ENCODE data around the gene SP5.
"Not testable (repeated sequence)": the region's sequence is repeated elsewhere in the genome, so short reads cannot be mapped to it uniquely, and the experiment has no call there.

Gene SP5

DNA sequence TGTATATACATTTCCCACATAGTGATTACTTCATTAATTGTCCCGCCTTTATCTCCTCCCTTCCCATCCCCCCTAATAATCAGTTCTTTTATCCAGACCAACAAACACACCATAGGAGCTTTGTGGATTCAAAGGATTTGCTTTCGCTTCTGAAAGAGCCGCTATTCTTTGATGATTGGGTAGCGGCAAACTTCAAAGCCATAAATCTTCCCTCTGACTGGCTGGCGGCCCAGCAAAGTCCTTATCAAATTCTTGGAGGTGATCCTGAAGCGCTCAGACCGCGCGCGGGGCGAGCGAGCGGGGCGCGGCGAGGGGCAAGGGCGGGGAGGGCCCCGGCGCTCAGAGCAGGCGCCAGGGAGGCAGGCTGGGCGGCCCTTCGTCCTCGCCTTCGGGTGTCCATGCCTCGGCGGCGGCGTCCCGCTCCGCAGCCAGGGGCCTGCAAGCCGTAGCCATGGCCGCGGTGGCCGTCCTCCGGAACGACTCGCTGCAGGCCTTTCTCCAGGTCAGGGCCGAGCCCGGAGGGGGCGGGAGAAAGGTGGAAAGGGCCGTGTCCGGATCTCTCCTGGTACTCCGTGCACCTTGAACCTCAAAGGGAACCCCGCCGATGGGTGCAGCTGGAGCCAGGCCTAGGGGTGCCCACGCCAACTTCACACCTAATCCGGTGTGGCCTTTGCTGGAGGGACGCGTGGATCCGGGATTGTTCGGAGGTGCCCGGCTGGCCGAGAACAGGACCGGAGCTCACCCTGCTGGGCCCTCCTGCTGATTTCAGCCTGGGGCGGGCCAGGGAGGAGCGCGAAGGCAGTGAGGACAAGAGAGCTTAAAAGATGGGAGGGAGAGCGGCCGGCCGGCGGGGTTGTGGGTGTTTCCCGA lies at the start of gene SP5:
SP5 (plus strand) TSS at position 276 of the 870 bp plus-strand sequence; CDS start at position 452, 176 bp downstream.
- no peak for DNase-seq (ENCODE audit: low read depth in 2 of 2)

DNA sequence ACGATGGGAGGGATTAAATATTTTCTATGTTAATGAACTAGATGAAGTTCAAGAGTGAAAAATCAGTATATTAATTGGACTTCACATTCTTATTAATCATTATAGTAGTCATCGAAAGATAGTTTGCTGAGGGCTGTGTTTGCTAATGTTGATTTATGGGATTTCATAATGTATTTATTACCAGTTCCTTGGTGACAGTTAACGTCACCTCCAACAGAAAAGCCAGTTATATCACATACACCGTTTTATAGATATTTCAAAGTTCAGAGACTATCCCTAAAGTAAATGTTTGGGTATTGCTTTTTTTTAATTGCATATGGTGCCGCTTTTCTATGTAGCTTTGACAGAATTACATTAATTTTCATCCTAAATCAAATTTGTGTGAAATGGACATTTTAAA lies 49.4 kb upstream of the SP5 start:
- no peak for DNase-seq (ENCODE audit: low read depth in 2 of 2)

DNA sequence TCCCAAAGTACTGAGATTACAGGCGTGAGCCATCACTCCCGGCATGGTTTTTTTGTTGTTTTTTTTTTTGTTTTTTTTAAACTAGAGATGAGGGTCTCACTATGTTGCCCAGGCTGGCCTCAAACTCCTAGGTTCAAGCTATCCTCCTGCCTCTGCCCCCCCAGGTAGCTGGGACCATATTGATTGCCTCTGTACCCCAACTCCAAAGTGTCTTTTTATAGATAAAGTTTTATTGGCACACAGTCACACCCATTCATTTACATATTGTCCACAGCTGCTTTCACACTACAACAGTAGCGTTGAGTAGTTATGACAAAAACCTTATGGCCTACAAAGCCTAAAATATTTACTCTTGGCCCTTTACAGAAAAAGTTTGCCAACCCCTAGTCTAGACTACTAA lies 45.2 kb upstream of the SP5 start:
- no peak for DNase-seq (ENCODE audit: low read depth in 2 of 2)

DNA sequence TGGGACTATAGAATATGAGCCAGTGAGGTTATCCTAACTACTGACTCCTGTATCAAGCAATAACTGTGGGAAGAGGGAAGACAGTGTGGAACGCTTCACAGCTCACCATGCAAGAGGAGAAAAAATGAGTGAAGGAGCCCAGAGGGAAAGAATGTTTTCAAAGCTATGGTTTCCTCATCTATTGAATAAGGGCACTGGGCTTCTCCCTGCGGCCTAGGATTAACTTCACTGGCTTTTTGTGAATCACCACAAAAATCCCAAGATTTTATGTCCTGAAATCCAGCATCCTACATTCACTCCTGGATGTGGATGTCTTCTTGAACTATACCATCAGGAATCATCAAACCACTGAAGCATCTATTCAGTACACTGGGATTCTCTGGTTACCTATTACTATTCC lies 44.5 kb upstream of the SP5 start:
- DNase-seq (ENCODE audit: low read depth in 2 of 2): no peak

DNA sequence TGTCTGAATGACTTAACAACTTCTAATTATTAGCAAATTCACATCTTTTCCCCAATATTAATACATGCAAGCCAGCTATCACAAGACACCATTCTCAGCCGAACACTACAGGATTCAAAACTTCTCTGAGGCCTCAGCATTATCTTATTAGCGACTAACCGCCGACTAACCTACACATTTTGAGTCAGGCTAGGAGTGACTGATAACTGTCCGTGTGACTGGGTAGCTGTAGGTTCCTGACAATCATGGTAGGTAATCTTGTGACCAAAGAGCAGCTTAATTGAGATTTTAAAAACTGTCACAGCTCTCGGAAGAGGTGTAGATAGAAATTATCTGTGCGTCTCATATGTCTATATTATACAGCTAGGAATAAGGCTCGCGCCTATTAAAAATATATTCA lies 44.1 kb upstream of the SP5 start:
- DNase-seq (ENCODE audit: low read depth in 2 of 2): no peak

DNA sequence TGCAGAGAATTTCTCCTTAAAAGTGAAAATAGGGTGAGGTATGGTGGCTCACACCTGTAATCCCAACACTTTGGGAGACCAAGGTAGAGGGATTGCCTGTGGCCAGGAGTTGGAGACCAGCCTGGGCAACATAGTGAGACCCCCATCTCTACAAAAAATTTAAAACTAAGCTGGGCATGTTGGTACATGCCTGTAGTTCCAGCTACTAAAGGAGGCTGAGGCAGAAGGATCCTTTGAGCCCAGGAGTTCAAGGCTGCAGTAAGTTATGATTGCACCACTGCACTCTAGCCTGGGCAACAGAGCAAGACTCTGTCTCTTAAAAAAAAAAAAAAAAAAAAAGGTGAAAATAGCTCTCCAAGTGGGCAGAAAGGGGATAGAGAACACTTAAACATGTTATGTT lies 40.9 kb upstream of the SP5 start:
- DNase-seq (ENCODE audit: low read depth in 2 of 2): not testable (repeated sequence)

DNA sequence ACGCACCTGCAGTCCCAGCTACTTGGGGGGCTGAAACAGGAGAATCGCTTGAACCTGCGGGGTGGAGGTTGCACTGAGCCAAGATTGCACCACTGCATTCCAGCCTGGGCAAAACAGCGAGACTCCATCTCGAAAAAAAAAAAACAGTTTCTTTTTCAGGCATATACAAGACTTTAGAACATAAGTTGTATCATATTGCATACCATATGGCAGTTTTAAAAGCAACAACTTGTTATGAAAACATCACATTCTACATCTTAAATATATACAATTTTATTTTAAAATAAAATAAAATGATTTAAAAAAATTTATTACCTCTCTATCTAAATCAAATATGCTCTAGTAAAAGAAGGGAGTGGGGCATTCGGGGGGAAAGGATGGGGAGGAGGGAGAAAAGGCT lies 39.4 kb upstream of the SP5 start:
- no peak for DNase-seq (ENCODE audit: low read depth in 2 of 2)

DNA sequence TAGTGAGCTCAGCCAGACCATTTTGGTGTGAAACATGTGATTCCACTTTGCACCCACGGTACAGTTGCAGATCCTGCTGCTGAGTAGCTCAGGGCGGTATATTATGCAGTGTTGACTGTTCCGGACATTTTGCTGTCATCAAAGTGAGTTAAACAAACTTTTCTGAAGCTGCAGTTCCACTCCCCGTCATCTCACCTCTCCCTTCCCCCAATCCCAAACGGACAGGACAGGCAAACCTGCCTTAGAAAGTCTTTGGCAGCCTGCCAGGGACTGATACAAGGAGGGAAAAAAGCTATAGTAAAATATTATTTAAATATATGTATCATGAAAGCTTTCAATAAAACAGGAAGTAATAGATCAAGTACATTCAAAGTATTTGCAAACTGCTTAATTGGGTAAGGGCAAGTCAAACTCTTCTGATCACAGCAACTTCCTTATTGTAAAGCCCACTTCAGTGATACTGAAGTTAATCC lies 35.5 kb upstream of the SP5 start:
- no peak for DNase-seq (ENCODE audit: low read depth in 2 of 2)

DNA sequence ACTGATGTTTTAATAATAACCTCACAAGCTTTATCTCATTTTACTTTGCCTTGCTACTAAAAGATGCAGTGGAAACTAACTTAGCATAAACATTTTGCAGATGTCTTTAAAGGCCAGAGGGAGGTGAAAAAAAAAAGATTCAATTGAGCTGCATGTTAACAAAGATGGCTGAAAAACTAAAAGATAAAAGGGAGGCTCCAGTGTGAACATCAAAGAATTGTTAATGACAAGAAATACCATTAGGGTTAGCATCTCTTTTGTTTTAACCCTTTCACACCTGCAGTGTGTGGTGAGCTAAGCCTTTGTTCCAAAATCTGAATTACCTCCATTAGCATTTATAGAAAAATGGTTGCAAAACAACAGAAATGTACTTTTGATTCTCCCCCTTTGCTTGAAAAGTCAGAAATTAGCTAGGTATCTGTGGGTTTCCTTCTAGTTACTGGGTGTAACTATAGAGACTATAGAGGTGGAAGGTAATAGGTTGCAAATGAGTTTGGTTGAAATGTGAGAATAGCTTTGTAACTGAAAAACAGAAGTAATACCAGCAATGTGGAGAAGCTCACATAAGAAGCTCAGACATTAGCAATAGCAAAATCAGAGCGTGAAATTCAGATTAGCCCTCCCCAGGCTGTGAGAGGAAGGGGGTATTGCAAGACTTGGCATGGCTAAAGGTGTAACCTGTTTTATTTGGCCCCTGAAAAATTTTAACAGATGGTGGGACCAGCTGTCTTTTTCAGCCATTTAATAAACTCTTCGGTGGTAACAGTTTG lies 34.8 kb upstream of the SP5 start:
- no peak for DNase-seq (ENCODE audit: low read depth in 2 of 2)

DNA sequence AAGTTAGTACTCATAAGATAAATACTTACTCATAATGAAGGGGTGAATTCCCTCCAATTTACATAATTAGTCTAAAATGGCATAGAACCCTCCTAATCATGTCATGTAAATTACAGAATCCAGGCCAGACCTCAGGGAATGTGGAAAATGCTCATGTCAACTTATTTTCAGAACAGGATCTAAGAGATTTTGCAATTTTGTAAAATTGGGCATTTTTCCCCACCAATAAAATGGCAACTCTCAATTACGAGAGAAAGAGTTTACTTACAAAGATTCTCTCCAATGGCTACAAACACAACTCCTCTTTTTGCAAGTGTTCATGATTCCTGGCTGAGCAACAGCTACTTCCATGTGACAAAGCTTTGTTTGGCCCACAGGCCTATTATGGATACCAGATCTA lies 33.8 kb upstream of the SP5 start:
- no peak for DNase-seq (ENCODE audit: low read depth in 2 of 2)

DNA sequence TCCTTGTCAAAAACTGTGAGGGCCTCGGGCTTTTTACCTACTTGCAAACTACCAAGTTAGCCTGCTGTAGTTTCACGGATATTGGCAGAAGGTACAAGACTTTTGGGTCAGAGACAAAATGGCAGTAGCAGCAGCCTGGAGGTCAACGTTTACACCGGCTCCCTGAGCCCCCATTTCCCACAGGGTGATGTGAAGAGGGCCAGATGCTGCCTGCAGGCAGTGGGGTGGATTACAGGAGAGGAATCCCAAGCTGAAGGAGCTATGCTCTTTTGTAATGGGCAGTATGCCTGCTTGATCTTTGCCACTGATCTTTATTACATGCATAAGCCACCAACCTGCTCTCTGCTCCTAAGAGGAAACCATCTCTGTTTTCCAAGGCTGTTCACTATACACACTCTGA lies 29.5 kb upstream of the SP5 start:
- DNase-seq (ENCODE audit: low read depth in 2 of 2): no peak

DNA sequence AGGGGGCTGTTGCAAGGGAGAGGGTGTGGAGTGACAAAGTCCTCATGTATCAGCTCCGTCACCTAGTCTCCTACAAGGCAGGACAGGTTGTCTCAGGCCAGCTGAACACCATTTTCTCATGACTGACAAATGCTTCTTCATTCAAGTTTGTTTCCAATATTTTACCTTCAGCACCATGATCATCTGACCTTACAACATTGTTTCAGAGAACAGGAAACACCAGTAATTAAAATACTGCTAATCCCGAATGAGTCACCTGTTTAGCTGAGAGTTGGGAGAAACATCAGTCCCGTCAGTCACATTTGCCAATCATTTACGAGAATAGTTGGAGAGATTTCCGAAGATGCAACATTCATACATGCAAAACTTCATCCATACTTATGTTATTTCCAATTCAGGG lies 25.7 kb upstream of the SP5 start:
- no peak for DNase-seq (ENCODE audit: low read depth in 2 of 2)

DNA sequence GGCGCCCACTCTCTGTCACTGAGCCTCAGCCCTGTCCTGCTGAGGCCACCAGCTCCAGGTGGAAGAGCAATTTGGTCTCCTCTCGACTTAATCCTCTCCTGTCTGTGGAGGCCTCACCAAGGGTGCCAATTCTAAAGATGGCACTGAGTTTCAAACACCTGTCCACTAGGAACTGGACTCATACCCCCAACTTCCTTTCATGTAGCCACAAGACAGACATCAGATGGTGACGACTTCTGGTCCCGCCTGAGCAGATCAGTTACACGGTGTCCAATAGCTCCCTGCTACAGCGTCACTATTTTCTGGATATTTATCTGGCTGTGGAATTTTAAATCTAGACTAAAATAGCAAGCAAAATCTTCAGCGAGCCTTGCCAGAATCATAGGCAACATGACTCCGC lies 24.5 kb upstream of the SP5 start:
- DNase-seq (ENCODE audit: low read depth in 2 of 2): no peak

DNA sequence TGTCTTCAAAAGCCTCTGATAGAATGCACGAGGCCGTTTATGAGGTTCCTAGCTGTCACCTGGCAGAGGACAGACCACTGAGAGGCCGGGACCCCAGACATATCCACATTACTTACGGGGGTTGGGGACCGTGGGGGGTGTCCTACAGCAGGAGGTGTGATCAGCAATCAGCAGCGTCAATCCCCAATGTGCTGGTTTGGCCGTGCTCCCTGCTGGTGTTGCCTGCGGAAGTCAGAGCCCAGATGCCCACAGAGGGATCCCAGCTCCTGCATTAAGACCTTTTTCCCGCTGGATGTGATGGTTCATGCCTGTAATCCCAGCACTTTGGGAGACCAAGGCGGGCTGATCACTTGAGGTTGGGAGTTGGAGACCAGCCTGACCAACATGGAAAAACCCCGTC lies 20.8 kb upstream of the SP5 start:
- DNase-seq (ENCODE audit: low read depth in 2 of 2): no peak

DNA sequence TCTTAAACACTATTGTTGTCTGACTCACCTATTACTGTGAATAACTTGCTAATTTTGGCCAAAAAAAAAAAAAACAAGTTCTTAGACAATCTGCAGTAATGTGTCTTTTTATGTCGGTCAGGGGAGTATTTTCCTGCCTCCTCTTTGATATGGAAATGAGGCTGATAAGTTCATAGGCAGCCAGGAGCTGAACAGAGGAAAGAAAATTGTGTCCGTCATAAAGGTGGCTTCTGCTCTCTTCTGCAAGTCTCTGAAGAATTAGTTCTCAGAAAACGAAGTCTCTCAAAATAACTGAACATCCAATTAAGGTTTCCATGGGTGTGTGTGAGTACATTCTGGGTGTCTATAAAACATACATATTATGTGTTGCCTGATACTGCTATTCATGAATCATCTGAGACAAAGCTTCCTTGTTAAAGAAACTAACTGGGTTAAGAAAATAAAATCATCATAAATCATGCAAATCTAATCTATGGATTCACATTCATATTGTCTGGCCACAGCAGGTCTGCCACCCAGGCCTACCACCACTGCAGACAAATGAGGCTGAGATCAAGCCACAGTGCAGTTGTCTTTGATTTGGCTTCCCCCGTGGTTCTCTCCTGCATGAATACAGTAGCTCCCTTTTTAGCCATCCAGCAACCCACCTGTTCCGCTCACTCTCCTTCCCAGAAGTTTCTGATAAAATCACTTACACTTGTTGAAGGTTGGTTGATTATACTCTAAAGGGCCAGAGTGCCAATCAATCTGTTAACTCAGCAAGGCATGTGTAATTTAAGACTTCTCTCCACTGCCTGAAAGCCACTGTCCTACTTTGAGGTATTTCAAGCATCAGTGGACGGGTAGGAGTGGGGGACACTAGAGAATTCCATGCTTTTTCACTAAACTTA lies 19.4 kb upstream of the SP5 start:
- no peak for DNase-seq (ENCODE audit: low read depth in 2 of 2)

DNA sequence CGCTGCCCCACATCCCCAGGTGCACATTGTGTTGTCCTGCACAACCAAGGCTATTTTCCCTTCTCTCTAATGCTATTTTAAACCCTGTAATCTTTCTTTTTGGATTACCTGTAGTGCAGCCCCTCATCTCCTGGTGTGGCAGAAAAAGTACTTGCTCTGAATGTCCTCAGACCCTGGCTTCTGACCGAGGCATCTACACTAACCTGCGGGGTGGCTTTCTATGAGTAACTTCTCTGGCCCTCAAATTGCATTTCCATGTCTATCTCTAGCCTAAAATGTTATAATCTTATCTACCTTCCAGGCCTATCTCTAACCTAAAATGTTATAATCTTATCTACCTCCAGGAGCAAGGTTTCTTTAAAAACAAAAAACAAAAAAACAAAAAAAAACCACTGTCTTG lies 18.2 kb upstream of the SP5 start:
- DNase-seq (ENCODE audit: low read depth in 2 of 2): no peak

DNA sequence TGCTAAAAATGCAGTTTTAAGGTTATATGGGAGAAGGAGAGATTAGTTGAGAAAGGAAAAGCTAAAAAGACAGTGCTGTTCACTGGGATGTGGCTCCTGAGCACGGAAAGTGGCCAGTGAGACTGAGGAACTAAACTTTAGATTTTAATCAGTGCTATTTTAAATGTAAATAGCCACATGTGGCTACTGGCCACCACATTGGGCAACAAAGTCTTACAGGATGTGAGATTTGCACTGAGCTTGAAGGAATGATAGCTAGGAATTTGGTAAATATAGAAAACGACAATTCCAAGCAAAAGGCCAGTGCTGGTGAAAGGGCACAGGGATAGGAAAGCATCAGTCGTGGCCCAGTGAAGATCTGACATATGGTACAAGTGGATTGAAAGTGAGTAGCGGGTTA lies 14.1 kb upstream of the SP5 start:
- no peak for DNase-seq (ENCODE audit: low read depth in 2 of 2)

DNA sequence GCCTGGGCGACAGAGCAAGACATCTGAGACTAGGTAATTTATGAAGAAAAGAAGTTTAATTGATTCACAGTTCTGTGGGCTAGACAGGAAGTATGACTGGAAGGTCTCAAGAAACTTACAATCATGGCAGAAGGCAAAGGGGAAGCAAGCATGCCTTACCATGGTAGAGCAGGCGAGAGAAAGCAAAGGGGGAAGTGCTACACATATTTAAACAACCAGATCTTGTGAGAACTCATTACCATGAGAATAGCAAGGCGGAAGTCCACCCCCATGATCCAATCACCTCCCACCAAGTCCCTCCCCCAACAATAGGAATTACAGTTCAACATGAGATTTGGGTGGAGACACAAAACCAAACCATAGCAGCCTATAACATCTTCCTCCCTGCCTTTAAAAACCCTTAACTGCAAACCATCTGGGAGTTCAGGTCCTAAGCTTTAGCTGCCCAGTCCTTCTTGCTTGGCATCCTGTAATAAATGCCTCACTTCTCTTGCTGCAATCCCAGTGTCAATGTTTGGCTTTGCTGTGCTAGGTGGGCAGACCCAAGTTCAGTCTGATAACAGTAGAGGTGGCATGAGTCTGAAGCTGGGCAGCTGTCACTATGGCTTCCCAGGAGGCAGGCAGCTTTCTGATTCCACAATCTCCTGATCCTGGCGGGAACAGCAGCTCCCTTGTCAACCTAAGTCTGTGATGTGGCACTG lies 11.2 kb upstream of the SP5 start:
- no peak for DNase-seq (ENCODE audit: low read depth in 2 of 2)

DNA sequence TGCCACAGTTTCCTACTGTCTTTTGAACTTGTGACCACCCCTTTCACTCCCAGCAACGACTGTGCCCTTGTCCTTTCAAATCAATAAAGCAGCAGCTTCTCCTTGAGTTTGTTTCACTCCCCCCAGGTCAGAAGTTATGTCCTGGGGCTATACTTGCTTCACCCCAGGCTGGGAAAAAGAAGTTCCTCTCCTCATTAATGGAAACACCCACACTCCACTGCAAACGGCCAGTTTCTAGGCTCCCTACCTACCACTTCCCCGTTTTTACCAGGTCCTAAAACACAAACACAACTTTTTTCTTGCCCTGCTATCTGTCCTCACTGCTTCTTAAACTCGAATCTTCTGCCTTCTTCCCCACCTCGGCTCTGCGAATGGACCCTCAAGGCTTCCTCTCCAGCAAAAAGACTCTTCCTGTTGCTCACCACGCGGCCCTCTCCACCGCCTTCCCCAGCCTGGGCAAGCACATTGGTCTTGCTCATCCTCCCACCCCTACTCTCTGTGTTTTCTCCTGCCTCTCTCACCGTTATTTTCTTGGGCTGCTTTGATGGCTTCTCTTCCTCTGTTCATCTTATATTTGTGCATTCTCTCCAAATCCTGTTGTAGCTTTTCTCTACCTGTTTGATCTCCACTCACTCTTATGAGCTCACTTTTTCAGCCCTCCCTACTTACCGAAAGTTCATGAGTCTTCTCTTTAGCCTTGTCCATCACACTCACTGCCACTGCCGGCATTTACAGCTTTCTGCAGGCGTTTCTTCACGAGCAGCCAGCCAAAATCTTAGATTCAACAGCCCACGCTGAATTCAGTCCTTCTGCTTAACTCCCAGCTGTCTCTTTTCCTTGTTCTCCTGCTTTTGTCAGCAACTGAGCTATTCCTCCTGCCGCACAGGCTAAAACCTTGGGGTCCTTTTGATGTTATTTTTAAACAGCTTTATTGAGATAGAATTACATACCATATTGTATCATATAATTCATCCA lies 7.0 kb upstream of the SP5 start:
- DNase-seq (ENCODE audit: low read depth in 2 of 2): no peak

DNA sequence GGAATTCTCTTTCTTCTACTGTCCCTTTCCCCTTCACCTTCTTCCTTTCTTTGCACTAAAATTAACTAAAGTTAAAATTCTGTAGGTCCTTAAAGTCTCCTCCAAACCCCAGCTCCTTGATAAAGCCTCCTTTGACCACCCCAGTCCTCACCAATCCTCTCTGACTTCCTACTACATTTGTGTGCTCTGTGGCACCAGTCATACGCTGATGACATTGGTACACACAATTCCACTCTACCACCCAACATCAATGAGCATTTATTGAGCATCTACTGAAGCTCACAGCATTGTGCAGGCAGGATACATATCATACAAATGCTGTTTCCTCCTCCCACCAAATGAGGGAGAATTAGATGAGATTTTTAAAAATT lies 4.5 kb upstream of the SP5 start:
- no peak for DNase-seq (ENCODE audit: low read depth in 2 of 2)
